ENCODE data around the gene GOLPH3. TPM values are rescaled to one million over a fixed set of nuclear protein-coding genes. Genes with fewer than 3 reads are reported as not detected.

GOLPH3 gene
- polyA plus RNA-seq, 1 donor from 2014 or later, result 75.8 TPM

DNA sequence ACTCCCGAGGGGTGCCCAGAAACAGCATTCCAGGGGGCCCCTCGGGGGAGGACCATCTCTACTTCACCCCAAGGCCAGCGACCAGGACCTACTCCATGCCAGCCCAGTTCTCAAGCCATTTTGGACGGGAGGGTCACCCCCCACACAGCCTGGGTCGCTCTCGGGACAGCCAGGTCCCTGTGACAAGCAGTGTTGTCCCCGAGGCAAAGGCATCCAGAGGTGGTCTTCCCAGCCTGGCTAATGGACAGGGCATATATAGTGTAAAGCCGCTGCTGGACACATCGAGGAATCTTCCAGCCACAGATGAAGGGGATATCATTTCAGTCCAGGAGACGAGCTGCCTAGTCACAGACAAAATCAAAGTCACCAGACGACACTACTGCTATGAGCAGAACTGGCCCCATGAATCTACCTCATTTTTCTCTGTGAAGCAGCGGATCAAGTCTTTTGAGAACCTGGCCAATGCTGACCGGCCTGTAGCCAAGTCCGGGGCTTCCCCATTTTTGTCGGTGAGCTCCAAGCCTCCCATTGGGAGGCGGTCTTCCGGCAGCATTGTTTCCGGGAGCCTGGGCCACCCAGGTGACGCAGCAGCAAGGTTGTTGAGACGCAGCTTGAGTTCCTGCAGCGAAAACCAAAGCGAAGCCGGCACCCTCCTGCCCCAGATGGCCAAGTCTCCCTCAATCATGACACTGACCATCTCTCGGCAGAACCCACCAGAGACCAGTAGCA is 83.9 kb downstream of the GOLPH3 start:
- Histone ChIP-seq H3K9ac (ENCODE audit: low read length) (no peak overlapping the region), H2AFZ (ENCODE audit: low read depth, low read length) (no peak overlapping the region), H3K79me2 (replicated peaks; ENCODE audit: insufficient read depth, low read length) (no peaks in the 10 kb centered on the region), H4K20me1 (ENCODE audit: insufficient read depth) (no peaks in the 10 kb centered on the region), H3F3A (ENCODE audit: insufficient read depth, low read length, poor library complexity, severe bottlenecking) (no peaks in the 10 kb centered on the region), H3K9me2 (ENCODE audit: insufficient read depth, low read length) (no peaks in the 10 kb centered on the region), H3K9me3 (ENCODE audit: low read length) (no peaks in the 10 kb centered on the region), H3K4me3 (ENCODE audit: low read length) (no peak overlapping the region), H3K4me2 (ENCODE audit: low read length) (no peak overlapping the region), H3K27ac (ENCODE audit: low read length) (no peak overlapping the region), H3K36me3 (ENCODE audit: insufficient read depth, low read length) (no peaks in the 10 kb centered on the region), H3K27me3 (ENCODE audit: insufficient read depth, low read depth, low read length) (no peaks in the 10 kb centered on the region)
- no peak for TF ChIP-seq POLR2AphosphoS5 (IDR thresholded peaks at IDR 0.05)
- TF ChIP-seq EZH2 (IDR thresholded peaks at IDR 0.05; ENCODE audit: borderline replicate concordance, insufficient read depth, low read length, poor library complexity, severe bottlenecking), result no peak
- TF ChIP-seq CTCF (IDR thresholded peaks at IDR 0.05; ENCODE audit: poor library complexity, severe bottlenecking), result no peak
- TF ChIP-seq SMC3 (conservative IDR thresholded peaks at IDR 0.05; ENCODE audit: poor library complexity), result no peak
- no peak for TF ChIP-seq RAD21 (conservative IDR thresholded peaks at IDR 0.05)
- TF ChIP-seq MXI1 (conservative IDR thresholded peaks at IDR 0.05; ENCODE audit: poor library complexity, severe bottlenecking), result no peak
- TF ChIP-seq TAF1 (IDR thresholded peaks at IDR 0.05; ENCODE audit: low read depth), result no peak
- TF ChIP-seq REST (IDR thresholded peaks at IDR 0.05; ENCODE audit: borderline replicate concordance), result no peak
- no peak for TF ChIP-seq EP300 (conservative IDR thresholded peaks at IDR 0.05; ENCODE audit: poor library complexity, severe bottlenecking)

DNA sequence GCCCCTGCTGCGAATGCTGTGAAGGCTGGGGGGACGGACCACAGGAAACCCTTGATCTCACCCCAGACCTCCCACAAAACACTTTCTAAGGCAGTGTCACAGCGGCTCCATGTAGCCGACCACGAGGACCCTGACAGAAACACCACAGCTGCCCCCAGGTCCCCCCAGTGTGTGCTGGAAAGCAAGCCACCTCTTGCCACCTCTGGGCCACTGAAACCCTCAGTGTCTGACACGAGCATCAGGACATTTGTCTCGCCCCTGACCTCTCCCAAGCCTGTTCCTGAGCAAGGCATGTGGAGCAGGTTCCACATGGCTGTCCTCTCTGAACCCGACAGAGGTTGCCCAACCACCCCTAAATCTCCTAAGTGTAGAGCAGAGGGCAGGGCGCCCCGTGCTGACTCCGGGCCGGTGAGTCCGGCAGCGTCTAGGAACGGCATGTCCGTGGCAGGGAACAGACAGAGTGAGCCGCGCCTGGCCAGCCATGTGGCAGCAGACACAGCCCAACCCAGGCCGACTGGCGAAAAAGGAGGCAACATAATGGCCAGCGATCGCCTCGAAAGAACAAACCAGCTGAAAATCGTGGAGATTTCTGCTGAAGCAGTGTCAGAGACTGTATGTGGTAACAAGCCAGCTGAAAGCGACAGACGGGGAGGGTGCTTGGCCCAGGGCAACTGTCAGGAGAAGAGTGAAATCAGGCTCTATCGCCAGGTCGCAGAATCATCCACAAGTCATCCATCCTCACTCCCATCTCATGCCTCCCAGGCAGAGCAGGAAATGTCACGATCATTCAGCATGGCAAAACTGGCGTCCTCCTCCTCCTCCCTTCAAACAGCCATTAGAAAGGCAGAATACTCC is 84.7 kb downstream of the GOLPH3 start:
- H2AFZ ChIP-seq (ENCODE audit: low read depth, low read length), result no peak overlapping the region
- no peak overlapping the region for H3K9ac ChIP-seq (ENCODE audit: low read length)
- no peak overlapping the region for H3K27ac ChIP-seq (ENCODE audit: low read length)
- H3K36me3 ChIP-seq (ENCODE audit: insufficient read depth, low read length), result no peaks in the 10 kb centered on the region
- no peaks in the 10 kb centered on the region for H3F3A ChIP-seq (ENCODE audit: insufficient read depth, low read length, poor library complexity, severe bottlenecking)
- H3K9me3 ChIP-seq (ENCODE audit: low read length), result no peaks in the 10 kb centered on the region
- no peak overlapping the region for H3K4me2 ChIP-seq (ENCODE audit: low read length)
- no peaks in the 10 kb centered on the region for H3K27me3 ChIP-seq (ENCODE audit: insufficient read depth, low read depth, low read length)
- no peak for TF ChIP-seq EP300 (conservative IDR thresholded peaks at IDR 0.05; ENCODE audit: poor library complexity, severe bottlenecking)
- TF ChIP-seq POLR2AphosphoS5 (IDR thresholded peaks at IDR 0.05), result no peak
- no peak for TF ChIP-seq SMC3 (conservative IDR thresholded peaks at IDR 0.05; ENCODE audit: poor library complexity)
- TF ChIP-seq RAD21 (conservative IDR thresholded peaks at IDR 0.05), result no peak
- TF ChIP-seq REST (IDR thresholded peaks at IDR 0.05; ENCODE audit: borderline replicate concordance), result no peak
- no peak for TF ChIP-seq CTCF (IDR thresholded peaks at IDR 0.05; ENCODE audit: poor library complexity, severe bottlenecking)
- TF ChIP-seq TAF1 (IDR thresholded peaks at IDR 0.05; ENCODE audit: low read depth), result no peak
- no peak for TF ChIP-seq EZH2 (IDR thresholded peaks at IDR 0.05; ENCODE audit: borderline replicate concordance, insufficient read depth, low read length, poor library complexity, severe bottlenecking)
- TF ChIP-seq MXI1 (conservative IDR thresholded peaks at IDR 0.05; ENCODE audit: poor library complexity, severe bottlenecking), result no peak
- no peak overlapping the region for H3K4me3 ChIP-seq (ENCODE audit: low read length)
- no peaks in the 10 kb centered on the region for H3K9me2 ChIP-seq (ENCODE audit: insufficient read depth, low read length)
- no peaks in the 10 kb centered on the region for H4K20me1 ChIP-seq (ENCODE audit: insufficient read depth)
- H3K79me2 ChIP-seq (replicated peaks; ENCODE audit: insufficient read depth, low read length), result no peaks in the 10 kb centered on the region

Data from neural cell (in vitro differentiated cells).